ENCODE results near the gene EDDM13.

EDDM13 gene

DNA sequence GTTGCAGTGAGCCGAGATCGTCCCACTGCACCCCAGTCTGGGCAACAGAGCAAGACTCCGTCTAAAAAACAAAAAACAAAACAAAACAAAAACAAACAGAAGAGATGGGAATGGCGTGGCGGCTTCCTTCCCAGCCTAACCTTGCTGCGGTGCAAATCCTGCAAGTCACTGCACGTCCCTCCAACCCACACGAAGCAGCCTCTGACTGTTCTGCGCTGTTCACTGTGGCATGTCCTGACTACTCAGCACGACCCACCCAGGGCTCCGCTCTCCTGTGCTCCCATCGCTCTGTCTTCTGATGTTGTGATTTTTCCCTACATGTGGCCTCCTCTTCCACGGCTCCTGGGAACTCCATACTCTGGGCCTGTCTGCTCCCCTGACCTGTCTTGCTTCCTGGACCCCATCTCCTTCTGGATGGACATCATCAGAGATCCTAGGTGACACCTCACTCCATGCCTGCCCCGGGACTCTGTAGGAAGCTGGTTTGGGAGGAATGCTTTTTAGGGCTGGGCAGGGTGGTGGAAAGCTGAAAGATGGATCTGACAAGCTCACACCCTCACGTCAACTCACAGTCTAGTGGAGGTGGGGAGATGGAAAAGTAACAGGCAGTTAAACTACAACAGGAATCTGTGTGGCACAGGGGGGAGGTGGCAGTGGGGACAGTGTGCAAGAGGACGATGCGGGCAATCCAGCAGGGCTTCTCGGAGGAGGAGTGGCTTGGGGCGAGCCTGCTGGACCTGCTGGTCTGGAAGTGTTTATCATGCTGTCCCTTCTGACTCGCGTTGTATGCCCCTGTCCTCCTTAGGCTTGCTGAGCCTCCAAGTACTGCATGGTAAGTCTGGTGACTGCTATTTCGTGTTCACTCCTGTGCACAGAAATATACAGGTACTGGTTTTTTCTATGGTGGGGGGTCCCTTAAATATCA lies 23.2 kb downstream of the EDDM13 start:
- no peak for DNase-seq (ENCODE audit: low spot score)

DNA sequence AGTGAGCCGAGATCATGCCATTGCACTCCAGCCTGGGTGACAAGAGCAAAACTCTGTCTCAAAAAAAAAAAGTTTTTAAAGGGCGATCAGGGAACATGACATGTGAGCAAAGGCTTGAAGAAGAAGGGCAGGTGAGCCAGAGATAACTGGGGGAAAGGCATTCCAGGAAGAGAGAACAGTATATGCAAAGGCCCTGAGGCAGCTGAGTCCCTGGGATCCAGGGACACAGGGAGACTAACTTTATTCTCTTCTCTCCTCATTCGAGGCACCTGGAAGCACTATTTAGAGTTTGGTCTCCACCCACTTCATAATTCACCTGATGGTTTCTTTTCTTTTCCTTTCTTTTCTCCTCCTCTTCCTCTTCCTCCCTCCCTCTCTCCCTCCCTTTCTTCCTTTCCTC lies 24.5 kb downstream of the EDDM13 start:
- DNase-seq (ENCODE audit: low spot score) = no peak

DNA sequence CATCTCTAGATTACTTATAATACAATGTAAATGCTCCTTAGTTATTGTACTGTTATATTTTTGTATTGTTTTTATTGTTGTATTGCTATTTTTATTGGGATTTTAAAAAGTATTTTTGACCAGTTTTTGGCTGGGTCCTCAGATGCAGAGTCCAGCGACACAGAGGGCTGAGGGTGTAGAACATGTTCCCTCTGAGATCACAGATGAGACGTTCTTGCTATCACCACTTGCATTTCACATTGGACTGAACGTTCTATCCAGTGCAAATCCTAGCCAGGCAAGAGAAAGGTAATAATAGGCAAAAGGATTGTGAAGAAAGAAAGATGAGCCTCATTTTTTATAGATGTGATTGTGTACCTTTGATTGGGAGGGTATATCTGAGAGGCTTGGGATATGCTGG lies 27.1 kb downstream of the EDDM13 start:
- DNase-seq (ENCODE audit: low spot score) = no peak

DNA sequence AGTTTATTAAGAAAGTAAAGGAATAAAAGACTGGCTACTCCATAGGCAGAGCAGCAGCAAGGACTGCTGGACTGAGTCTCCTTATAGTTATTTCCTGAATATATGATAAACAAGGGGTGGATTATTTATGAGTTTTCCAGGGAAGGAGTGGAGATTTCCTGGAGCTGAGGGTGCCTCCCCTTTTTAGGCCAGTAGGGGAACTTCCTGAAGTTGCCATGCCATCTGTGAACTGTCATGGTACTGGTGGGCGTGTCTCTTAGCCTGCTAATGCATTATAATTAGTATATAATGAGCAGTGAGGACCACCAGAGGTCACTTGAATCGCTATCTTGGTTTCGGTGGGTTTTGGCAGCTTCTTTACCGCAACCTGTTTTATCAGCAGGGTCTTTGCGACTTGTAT lies 28.6 kb downstream of the EDDM13 start:
- DNase-seq (ENCODE audit: low spot score) = no peak

DNA sequence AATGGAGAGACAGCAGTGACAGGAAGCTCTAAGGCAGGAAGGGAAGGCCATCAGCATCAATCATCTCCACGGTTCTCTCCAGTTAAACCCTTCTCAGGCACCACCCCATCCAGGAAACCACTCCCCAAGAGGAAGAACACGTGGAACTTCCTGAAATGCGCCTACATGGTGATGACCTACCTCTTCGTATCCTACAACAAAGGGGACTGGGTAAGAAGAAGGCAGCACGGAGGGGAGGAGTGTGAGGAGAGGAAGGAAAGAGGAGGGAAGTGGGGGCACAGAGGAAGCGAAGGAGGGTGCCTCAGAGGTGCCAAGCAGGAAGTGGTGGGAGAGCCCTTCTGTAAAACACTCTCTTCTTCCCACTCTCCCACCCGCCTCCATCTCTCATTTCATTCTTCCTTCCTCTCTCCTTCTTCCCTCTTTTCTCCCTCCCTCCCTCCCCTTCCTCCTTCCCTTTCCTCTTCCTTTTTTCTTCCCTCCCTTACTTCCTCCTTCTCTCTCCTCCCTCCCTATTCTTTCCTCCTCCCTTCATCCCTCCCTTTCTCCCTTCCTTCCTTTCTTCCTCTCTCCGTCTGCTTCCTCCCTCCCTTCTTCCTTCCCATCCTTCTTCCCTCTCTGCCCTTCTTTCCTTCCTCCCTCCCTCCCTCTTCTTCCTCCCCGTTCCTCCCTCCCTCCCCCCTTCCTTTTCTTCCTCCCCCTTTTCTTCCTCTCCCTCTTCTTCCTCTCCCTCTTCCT lies 29.5 kb downstream of the EDDM13 start:
- no peak for DNase-seq (ENCODE audit: low spot score)

DNA sequence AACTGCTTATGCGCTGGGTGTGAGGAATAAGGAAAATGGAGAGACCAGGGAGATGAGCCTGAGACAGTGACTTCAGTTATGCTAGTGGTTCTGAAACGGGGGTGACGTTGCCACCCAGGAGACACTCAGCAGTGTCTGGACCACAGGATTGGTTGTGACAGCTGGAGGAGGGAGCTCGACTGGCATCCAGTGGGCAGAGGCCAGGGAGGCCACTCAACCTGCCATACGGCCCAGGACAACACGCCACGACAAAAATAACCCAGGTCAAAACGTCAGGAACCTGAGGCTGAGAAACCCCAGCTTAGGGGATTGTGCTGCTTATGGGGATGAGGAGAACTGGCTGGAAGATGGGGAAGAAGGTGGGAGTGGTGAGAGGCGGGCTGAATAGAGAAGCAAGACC lies 31.7 kb downstream of the EDDM13 start:
- DNase-seq (ENCODE audit: low spot score) = no peak

DNA sequence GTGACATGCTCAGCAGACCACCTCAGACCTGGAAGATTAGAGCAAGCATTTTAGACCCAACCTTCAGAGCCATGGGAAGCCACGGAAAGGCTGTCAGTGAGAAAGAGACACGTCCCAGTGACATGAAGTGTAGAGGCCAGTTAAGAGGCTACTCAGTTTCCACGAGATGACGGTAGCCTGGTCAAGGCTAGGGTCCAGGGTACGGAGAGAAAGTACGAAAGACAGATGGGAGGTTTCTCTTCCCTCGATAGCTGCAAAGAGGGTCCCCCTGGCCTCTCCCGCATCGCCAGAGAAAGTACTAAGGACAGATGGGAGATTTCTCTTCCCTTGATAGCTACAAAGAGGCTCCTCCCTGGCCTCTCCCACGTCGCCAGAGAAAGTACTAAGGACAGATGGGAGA lies 33.5 kb downstream of the EDDM13 start:
- peak; percentile 48 for DNase-seq (ENCODE audit: low spot score)

DNA sequence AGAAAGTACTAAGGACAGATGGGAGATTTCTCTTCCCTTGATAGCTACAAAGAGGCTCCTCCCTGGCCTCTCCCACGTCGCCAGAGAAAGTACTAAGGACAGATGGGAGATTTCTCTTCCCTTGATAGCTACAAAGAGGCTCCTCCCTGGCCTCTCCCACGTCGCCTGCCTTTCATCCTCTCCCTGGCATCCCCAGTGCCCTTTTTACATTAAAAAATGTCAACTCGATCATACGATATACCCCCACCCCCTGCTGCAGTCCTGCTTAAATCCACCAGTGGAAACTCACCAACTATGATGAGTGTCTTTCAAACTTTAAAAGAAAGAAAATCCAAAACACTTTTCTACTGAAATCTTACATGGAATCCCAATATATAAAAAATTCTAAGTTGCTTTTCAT lies 34.5 kb downstream of the EDDM13 start:
- DNase-seq (ENCODE audit: low spot score) = peak; percentile 49

DNA sequence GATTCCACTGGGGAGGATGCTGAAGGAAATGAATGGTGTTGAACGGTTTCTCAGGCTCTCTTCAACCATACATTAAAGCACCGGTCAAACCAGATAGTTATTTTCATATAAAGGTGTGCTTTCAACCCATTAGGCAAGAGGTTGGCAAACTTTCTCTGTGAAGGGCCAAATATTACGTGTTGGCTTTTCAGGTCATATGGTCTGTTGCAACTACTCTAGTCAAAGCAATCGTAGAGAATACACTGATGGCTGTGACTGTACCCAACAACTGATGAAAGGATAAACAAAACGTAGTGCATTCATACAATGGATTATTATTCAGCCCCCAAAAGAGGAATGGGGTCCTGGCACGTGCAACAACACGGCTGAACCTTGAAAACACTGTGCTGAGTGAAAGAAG lies 36.2 kb downstream of the EDDM13 start:
- no peak for DNase-seq (ENCODE audit: low spot score)

DNA sequence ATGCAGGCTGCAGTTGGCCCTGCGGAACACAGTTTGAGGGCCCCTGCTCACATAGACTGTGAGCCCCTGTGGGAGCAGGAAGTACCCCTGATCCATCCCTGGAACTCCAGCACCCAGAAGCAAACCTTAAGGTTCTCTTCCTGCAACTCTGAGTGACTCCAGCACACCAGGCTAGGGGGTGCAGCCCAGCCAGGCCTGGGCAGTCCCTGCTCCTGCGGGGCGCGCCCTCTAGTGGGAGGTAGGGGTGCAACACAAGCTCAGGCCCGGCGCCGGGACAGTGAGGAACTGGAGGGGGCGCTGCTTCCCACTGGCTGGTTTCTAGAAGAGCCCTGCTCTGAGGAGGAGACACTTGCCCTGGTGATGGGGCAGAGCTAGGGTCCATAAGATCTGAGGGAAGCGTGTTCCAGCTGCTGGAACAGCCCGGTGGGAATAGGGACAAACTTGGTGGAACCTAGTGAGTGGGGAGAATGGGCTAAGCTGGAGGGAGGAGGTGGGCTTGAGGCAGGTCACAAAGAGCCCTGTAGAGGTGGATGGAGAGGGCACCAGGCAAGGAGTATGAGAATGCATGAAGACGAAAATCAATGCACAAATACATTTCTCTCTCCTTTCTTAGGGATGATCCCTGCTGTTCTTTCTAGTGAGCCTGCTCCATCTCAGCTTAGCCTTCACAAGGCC lies 37.1 kb downstream of the EDDM13 start:
- peak; percentile 83 for DNase-seq (ENCODE audit: low spot score)

DNA sequence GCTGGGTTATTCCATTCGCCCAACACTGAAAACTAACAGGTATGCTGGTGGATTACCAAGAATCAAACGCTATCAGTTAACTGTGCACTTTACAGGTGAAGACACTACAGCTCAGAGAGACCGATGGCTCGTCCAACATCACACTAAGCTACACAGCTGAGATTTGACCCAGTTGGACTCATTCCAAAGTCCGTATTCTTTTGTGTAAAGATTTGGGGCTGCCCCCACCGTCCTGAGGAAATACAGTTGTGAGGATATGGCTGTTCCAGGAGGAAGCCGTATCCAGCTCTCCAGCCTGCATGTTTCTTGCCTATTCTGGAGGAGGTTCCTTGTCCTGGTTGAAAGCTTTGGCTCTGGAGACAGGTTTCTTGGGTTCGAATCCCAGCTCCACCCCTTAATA lies 37.9 kb downstream of the EDDM13 start:
- no peak for DNase-seq (ENCODE audit: low spot score)

DNA sequence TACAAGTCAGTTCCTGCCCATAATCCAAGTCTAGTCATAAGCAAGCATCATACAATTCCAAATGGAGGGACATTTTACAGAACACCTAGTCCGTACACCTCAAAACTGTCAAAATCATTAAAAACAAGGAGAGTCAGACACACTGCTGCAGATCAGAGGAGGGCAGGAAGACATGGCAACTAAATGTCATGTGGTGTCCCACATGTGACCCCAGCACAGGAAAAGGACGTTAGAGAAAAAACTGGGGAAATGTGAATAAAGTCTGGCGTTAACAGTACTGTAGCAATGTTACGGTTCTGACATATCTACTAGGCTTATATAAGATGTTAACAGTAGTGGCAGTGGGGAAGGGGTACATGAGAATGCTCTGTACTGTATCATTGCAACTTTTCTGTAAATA lies 39.8 kb downstream of the EDDM13 start:
- DNase-seq (ENCODE audit: low spot score) = no peak

DNA sequence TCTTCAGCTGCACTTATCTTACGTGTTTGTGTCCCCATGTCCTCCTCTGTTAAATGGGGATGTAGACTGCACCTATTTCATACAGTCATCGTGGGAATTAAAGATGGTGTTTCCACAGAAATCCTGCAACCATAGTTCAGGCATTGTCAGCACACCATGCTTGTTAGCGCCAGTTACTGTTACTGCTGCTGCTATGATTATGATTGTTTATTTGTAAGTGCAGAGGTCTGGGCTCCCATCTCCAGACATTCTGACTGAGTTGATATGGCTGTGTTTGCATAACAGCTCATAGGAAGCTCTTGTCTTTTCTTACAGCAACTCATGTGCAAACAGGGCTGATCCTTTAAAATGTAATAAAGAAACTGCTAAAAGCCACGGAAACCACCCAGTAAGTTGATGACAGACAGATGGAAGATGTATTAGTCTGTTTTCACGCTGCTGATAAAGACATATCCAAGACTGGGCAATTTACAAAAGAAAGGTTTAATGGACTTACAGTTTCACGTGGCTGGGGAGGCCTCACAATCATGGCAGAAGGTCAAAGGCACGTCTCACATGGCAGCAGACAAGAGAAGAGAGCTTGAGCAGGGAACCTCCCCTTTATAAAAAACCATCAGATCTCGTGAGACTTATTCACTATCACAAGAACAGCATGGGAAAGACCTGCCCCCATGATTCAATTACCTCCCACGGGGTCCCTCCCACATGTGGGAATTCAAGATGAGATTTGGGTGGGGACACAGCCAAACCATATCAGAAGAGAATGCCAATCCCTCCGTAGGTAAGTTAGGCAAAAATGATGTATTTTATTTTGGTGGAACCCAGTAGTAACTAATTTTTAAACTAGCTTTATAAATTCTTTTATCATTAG lies 40.5 kb downstream of the EDDM13 start:
- DNase-seq (ENCODE audit: low spot score) = no peak

DNA sequence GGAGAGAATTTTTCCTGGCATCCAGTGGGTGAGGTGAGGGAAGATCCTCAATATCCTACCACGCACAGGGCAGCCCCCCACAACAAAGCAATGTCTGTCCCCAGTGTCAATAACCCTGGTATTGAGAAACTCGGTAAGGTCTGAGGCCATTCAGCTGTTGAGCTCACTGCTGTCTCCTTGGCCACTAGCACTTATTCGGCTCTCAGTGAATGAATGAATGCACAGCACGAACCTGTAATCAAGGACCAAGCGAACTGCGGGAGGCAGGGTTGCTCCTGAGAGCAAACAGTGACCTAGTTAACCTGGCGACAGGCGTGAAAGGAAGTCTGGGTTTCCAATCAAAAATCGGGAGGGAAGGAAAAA lies 41.5 kb downstream of the EDDM13 start:
- DNase-seq (ENCODE audit: low spot score) = no peak

DNA sequence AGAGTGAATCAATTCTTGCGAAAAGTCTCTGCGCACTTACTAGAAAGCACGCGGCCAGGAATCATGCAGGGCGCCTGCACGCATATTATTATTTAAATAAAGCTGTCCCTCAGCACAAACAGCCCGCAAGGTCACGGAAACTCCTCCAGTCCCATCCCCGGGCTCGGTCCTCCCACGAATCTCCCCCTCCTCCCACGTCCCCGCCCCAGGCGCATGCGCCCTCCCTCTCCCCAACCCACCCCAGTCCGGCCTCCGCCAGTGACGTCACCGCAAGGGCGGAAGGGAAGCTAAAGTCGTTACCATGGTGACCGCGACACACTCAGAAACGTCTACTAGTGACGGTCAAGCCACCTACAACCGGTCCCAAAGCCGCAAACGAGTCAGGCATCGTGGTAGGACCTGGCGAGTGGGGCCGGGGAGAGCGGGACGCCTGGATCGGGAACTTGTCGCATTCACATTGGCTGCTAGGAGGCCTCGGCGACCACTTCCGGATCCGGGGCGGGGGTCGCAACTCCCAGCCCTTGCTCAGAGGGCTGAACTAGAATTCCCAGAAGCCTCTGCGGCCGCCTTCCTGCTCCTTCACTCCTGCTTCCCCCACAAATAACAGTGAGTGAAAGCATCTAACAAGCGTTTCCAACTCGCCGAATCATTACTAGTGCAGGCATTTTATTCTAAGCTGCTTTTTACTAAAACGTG lies 42.0 kb downstream of the EDDM13 start, which contains the start of gene ZSCAN5A:
Gene ZSCAN5A, minus strand, starts transcription at position 459 of the 696 bp plus-strand sequence. CDS start 89,793 bp downstream, outside the sequence.
- peak; percentile 96 for DNase-seq (ENCODE audit: low spot score)

DNA sequence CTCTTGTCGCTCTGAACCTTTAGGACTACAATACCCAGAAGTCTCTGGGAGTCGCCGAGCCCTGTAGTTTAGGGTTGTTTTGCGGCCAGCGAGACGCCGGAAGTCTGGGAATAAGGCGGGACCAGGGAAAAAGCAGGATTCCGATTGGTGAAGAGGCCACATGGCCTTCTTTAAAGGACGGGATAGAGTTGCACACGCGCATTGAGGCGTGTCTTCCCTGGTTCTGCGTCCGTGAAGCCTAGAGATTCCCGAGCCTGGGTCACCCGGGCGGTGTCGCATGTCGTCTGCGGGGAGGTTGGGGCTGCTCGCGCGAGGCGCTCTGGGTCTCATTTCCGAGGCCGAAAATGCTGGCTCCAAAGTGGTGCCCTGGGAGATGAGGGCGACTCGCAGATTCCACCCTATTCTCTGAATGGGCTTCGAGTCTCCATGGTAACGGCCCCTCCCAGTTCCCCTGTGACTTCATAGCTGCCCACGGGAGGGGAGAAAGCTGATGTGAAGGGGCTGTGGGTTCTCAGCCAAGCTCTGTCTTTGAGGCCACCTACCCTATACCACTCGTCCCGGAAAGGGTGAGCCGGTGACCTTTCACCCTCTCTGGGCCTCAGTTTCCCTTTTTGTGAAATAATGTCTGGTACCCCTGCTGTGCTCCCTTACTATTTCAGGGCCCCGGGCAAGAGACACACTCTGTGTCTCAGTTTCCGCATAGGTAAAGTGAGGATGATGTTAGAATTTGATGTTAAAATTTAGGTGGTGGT lies 42.7 kb downstream of the EDDM13 start:
- DNase-seq (ENCODE audit: low spot score) = peak; percentile 90

DNA sequence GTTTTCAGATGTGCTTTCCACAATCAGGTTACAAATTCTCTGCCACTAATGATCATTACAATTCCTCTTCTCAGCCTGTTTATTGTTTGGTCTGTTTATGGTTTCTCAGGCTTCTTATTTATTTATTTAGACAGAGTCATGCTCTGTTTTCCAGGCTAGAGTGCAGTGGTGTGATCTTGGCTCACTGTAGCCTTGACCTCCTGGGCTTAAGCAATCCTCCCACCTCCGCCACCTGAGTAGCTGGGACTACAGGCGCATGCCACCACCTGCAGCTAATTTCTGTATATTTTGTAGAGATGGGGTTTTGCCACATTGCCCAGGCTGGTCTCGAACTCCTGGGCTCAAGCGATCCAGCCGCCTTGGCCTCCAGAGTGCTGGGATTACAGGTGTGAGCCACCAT lies 44.2 kb downstream of the EDDM13 start:
- DNase-seq (ENCODE audit: low spot score) = no peak

DNA sequence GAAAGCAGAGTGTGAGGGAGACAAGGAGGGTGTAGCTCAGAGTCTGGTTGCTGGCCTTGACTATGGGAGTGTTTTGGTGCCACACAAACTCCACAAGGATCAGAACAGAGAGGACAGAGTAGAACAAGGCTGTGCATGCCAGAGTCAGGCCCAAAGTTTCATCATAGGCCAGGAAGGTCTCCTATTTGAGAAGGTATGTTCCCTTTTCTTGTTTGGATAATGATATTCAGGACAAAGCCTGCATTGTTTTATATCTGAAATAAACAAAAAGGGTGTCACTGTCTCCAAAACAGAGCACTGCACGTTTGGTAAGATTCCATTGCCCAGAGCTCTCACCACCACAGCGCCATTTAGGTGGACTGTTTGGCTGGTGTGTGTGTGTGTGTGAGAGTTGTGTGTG lies 45.2 kb downstream of the EDDM13 start:
- no peak for DNase-seq (ENCODE audit: low spot score)

DNA sequence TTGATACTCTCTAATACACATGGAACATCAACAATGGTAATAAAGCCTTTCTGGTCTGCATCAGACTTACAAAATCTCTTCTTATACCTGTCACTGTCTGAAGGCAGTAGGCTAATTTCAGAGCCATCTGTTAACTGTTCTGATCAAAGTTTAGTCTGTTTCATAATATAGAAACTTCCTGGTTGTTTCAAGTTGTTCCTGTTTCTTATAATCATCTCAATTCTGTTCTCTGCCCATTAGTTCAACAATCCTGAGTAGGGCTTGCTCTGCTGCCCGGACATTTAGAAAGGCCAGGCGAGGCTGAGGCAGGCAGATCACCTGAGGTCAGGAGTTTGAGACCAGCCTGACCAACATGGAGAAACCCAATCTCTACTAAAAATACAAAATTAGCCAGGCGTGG lies 47.4 kb downstream of the EDDM13 start:
- DNase-seq (ENCODE audit: low spot score) = no peak

DNA sequence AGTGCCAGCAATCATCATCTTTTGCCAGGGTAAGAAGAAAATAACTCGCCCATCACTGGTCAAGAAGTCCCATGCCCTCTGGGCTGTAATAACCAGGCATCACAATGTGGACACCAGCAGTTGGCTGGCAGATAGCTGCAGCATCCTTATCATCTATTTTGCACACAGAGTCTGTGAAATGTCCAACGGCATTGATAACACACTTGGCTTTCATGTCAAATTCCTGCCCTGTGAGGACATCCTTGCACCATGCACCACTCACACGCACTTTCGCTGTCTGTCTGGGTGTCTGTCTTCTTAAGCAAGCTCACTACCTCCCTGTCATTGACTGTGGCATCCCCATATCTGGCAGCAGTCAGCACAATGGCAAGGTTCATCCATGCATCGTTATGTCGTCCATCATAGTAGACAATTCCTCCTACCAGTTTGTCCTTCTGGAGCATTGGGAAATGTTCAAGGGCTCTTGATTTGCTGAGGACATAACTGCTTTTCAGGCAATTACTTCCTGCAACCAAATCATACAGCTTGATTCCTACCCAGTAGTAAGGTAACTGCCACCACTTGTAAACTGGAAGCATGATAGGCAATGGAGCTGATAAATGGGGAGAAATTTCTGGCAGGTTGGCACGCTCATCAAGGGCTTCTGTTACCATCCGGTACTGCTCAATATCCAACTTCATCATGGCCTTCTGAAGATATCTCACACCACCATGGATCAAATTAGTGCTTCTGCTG lies 48.9 kb downstream of the EDDM13 start:
- no peak for DNase-seq (ENCODE audit: low spot score)

All from D341Med (cell line).